Effector memory CD8-positive, alpha-beta T cell (primary cell): ENCODE results near the gene ELAVL1.
"Not testable (repeated sequence)": the region's sequence is repeated elsewhere in the genome, so short reads cannot be mapped to it uniquely, and the experiment has no call there.

Experiments used
- ATAC-seq: fragments of 150-1000 bp; cut with Tn5 transposase; replicated peaks from 2 replicates; pipeline ENCODE4 v1.10.0; 2021; ENCODE audit warnings: mild to moderate bottlenecking, moderate library complexity
- DNase-seq, 3 experiments: peaks; one replicate each; pipeline ENCODE4 v3.0.0; 2021
- H3K27ac Mint-ChIP-seq, 2 donors: one replicate each; pipeline ENCODE4 v1.8.0; 2022; ENCODE audit warnings: mild to moderate bottlenecking in 2 of 2, mixed read lengths in 2 of 2, moderate library complexity in 2 of 2
- H3K27me3 Mint-ChIP-seq, 2 donors: one replicate each; pipeline ENCODE4 v1.8.0; 2022; ENCODE audit warnings: mixed read lengths in 2 of 2
- H3K36me3 Mint-ChIP-seq: one replicate; pipeline ENCODE4 v1.8.0; 2022; ENCODE audit warnings: mild to moderate bottlenecking, moderate library complexity, mixed read lengths; ENCODE audit not compliant: insufficient read depth
- H3K4me1 Mint-ChIP-seq, 2 donors: one replicate each; pipeline ENCODE4 v1.8.0; 2022; ENCODE audit warnings: low read depth in 2 of 2, mixed read lengths in 2 of 2
- H3K4me3 Mint-ChIP-seq, 2 donors: one replicate each; pipeline ENCODE4 v1.8.0; 2022; ENCODE audit warnings: mild to moderate bottlenecking in 2 of 2, mixed read lengths in 2 of 2, moderate library complexity in 2 of 2
- H3K9me3 Mint-ChIP-seq, 2 donors: one replicate each; pipeline ENCODE4 v1.8.0; 2022; ENCODE audit warnings: mixed read lengths in 2 of 2

ELAVL1 gene

GRCh38 chr19:7921302-7921966, 84.0 kb downstream of the ELAVL1 start:
- Mint-ChIP-seq H3K27ac (peak overlapping the region; percentile 29 to 81), H3K4me1 (peaks cover 28 to 39% of the 10 kb centered on the region in 2 donors), H3K9me3 (no peaks in the 10 kb centered on the region), H3K36me3 (peaks cover 39% of the 10 kb centered on the region), H3K4me3 (peak overlapping the region; percentile 67 to 85), H3K27me3 (peaks cover 0 to 19% of the 10 kb centered on the region in 2 donors)
- ATAC-seq (no peak), DNase-seq (no peak)

GRCh38 chr19:7920519-7921301, 84.7 kb downstream of the ELAVL1 start:
- Mint-ChIP-seq H3K9me3 (no peaks in the 10 kb centered on the region), H3K27ac (peak overlapping the region; percentile 29 to 81), H3K4me1 (peaks cover 30 to 39% of the 10 kb centered on the region in 2 donors), H3K27me3 (peaks cover under 1 to 21% of the 10 kb centered on the region in 2 donors), H3K4me3 (peak overlapping the region; percentile 67 to 85), H3K36me3 (peaks cover 41% of the 10 kb centered on the region)
- DNase-seq (peak; percentile 96 to 98 (median 96)), ATAC-seq (peak; percentile 57)

- peak; percentile 95 to 97 (median 97) for DNase-seq
- Mint-ChIP-seq H3K27me3 (peaks cover 5 to 30% of the 10 kb centered on the region in 2 donors), H3K4me3 (peak within 1 kb of the TSS; percentile 67 to 85), H3K4me1 (peaks cover 33 to 35% of the 10 kb centered on the region in 2 donors), H3K36me3 (peaks cover 50% of the 10 kb centered on the region), H3K27ac (peak within 1 kb of the TSS; percentile 29 to 81), H3K9me3 (no peaks in the 10 kb centered on the region)
- peak; percentile 65 for ATAC-seq
Measured at GRCh38 chr19:7919610-7920518, 85.6 kb downstream of the ELAVL1 start, which contains the start of gene SNAPC2. Gene SNAPC2, plus strand, starts transcription at chr19:7920338. Its CDS starts 29 bp downstream, at chr19:7920367.

GRCh38 chr19:7918615-7919421, 86.6 kb downstream of the ELAVL1 start:
- Mint-ChIP-seq H3K4me3 (peak overlapping the region; percentile 72 to 85), H3K27me3 (peaks cover 5 to 36% of the 10 kb centered on the region in 2 donors), H3K4me1 (peaks cover 31 to 35% of the 10 kb centered on the region in 2 donors), H3K9me3 (no peaks in the 10 kb centered on the region), H3K27ac (peak overlapping the region in 1 of 2 donors; percentile 29), H3K36me3 (peaks cover 53% of the 10 kb centered on the region)
- ATAC-seq (no peak), DNase-seq (no peak)

GRCh38 chr19:7918062-7918614, 87.3 kb downstream of the ELAVL1 start:
- Mint-ChIP-seq H3K27ac (peak overlapping the region in 1 of 2 donors; percentile 44), H3K36me3 (peaks cover 51% of the 10 kb centered on the region), H3K4me3 (peak overlapping the region; percentile 71 to 72), H3K4me1 (peaks cover 30 to 33% of the 10 kb centered on the region in 2 donors), H3K27me3 (peaks cover 5 to 36% of the 10 kb centered on the region in 2 donors)
- not testable (repeated sequence) for ATAC-seq, DNase-seq, H3K9me3 Mint-ChIP-seq

- H3K36me3 Mint-ChIP-seq: peaks cover 53% of the 10 kb centered on the region
- peak; percentile 53 to 65 (median 61) for DNase-seq
- H3K27me3 Mint-ChIP-seq: peaks cover 5 to 36% of the 10 kb centered on the region in 2 donors
- no peaks in the 10 kb centered on the region for H3K9me3 Mint-ChIP-seq
- H3K27ac Mint-ChIP-seq: peak overlapping the region; percentile 52 to 90
- peaks cover 30 to 31% of the 10 kb centered on the region in 2 donors for H3K4me1 Mint-ChIP-seq
- peak overlapping the region; percentile 72 to 75 for H3K4me3 Mint-ChIP-seq
- ATAC-seq: peak; percentile 23
Measured at GRCh38 chr19:7917267-7918061, 88.0 kb downstream of the ELAVL1 start.

GRCh38 chr19:7916955-7917266, 88.5 kb downstream of the ELAVL1 start:
- Mint-ChIP-seq H3K27ac (peak overlapping the region; percentile 52 to 90), H3K27me3 (peaks cover 5 to 36% of the 10 kb centered on the region in 2 donors), H3K9me3 (no peaks in the 10 kb centered on the region), H3K4me3 (peak overlapping the region; percentile 72 to 75), H3K36me3 (peaks cover 56% of the 10 kb centered on the region), H3K4me1 (peaks cover 27 to 30% of the 10 kb centered on the region in 2 donors)
- ATAC-seq: no peak
- no peak for DNase-seq

- ATAC-seq: peak; percentile 27
- peaks cover 62% of the 10 kb centered on the region for H3K36me3 Mint-ChIP-seq
- no peaks in the 10 kb centered on the region for H3K9me3 Mint-ChIP-seq
- peak overlapping the region; percentile 52 to 90 for H3K27ac Mint-ChIP-seq
- H3K4me1 Mint-ChIP-seq: peaks cover 23 to 26% of the 10 kb centered on the region in 2 donors
- H3K4me3 Mint-ChIP-seq: peak overlapping the region; percentile 72 to 75
- DNase-seq: peak; percentile 61 to 69 (median 63)
- H3K27me3 Mint-ChIP-seq: peaks cover 5 to 36% of the 10 kb centered on the region in 2 donors
Measured at GRCh38 chr19:7916103-7916954, 89.1 kb downstream of the ELAVL1 start.

- DNase-seq (no peak), ATAC-seq (no peak)
- H3K9me3 Mint-ChIP-seq: no peaks in the 10 kb centered on the region
- H3K27me3 Mint-ChIP-seq: peaks cover 5 to 36% of the 10 kb centered on the region in 2 donors
- peaks cover 20 to 23% of the 10 kb centered on the region in 2 donors for H3K4me1 Mint-ChIP-seq
- peak overlapping the region; percentile 52 to 86 for H3K27ac Mint-ChIP-seq
- peaks cover 62% of the 10 kb centered on the region for H3K36me3 Mint-ChIP-seq
- H3K4me3 Mint-ChIP-seq: peak overlapping the region; percentile 72 to 75
Measured at GRCh38 chr19:7915250-7916102, 90.0 kb downstream of the ELAVL1 start.

GRCh38 chr19:7914598-7915045, 90.8 kb downstream of the ELAVL1 start, which contains the start of gene TGFBR3L:
Gene TGFBR3L, plus strand, starts transcription at chr19:7914830.
- no peaks in the 10 kb centered on the region for H3K9me3 Mint-ChIP-seq
- peaks cover 58% of the 10 kb centered on the region for H3K36me3 Mint-ChIP-seq
- peaks cover 15 to 18% of the 10 kb centered on the region in 2 donors for H3K4me1 Mint-ChIP-seq
- DNase-seq (no peak), ATAC-seq (no peak)
- H3K27me3 Mint-ChIP-seq: peaks cover 5 to 31% of the 10 kb centered on the region in 2 donors
- H3K27ac Mint-ChIP-seq: peak within 1 kb of the TSS; percentile 52 to 86
- peak within 1 kb of the TSS; percentile 72 to 75 for H3K4me3 Mint-ChIP-seq
